PC-9 (cell line): ENCODE measurements around the gene IQGAP1.

ENCODE experiments used
- CTCF ChIP-seq: fragments of 200-600 bp; sonication (generic); conservative IDR thresholded peaks from 2 replicates; pipeline ENCODE4 v1.6.1; 2017; ENCODE audit warnings: mixed run types, antibody characterized with exemption, mild to moderate bottlenecking, moderate library complexity
- EZH2 ChIP-seq: fragments of 200-600 bp; sonication (generic); IDR thresholded peaks from 2 replicates; pipeline ENCODE4 v1.8.0; 2017; ENCODE audit warnings: antibody characterized with exemption, low read depth

- TF ChIP-seq CTCF = no peak
- TF ChIP-seq EZH2 = no peak
These were observed 142.4 kb downstream of the IQGAP1 start for GRCh38 chr15:90530250-90531051.
